HCT116 (cell line): Measurements from ENCODE around the gene RNF150.

Experiments used
- EGR1 ChIP-seq: IDR thresholded peaks from 2 replicates; pipeline ENCODE4 v1.6.1; 2012; ENCODE audit warnings: low read depth
- EZH2 ChIP-seq: fragments of 200-600 bp; sonication (generic); IDR thresholded peaks from 2 replicates; pipeline ENCODE4 v1.6.1; 2017; ENCODE audit warnings: antibody characterized with exemption, mixed run types
- EZH2phosphoT487 ChIP-seq: fragments of 200-600 bp; IDR thresholded peaks from 2 replicates; pipeline ENCODE4 v1.6.1; 2018; ENCODE audit warnings: antibody characterized with exemption, borderline replicate concordance
- POLR2A ChIP-seq: IDR thresholded peaks from 2 replicates; pipeline ENCODE4 v1.7.0; 2011; ENCODE audit warnings: borderline replicate concordance; ENCODE audit not compliant: insufficient read depth, insufficient read length; ENCODE audit errors: extremely low read depth
- POLR2AphosphoS5 ChIP-seq: IDR thresholded peaks from 2 replicates; pipeline ENCODE4 v1.6.1; 2011; ENCODE audit warnings: mild to moderate bottlenecking, low read depth, low read length, moderate library complexity
- RAD21 ChIP-seq: IDR thresholded peaks from 2 replicates; pipeline ENCODE4 v1.6.1; 2012; ENCODE audit warnings: low read depth, mild to moderate bottlenecking
- SIN3A ChIP-seq: IDR thresholded peaks from 2 replicates; pipeline ENCODE4 v1.6.1; 2012; ENCODE audit warnings: low read depth
- SRF ChIP-seq: IDR thresholded peaks from 2 replicates; pipeline ENCODE4 v1.6.1; 2012; ENCODE audit warnings: low read depth
- TCF7L2 ChIP-seq: IDR thresholded peaks from 2 replicates; pipeline ENCODE4 v1.7.0; 2011; ENCODE audit warnings: borderline replicate concordance, inconsistent platforms; ENCODE audit not compliant: insufficient read depth, insufficient read length; ENCODE audit errors: extremely low read depth
- YY1 ChIP-seq: IDR thresholded peaks from 2 replicates; pipeline ENCODE4 v1.6.1; 2011; ENCODE audit warnings: low read length, low read depth, moderate library complexity, mild to moderate bottlenecking; ENCODE audit not compliant: insufficient replicate concordance; ENCODE audit errors: extremely low read depth
- ZFX ChIP-seq: fragments of 450-650 bp; IDR thresholded peaks from 2 replicates; pipeline ENCODE4 v1.6.1; 2017
- TF ChIP-seq, protein P1 (sequence below), 3 experiments: fragments of 200-600 bp in 1 of 3; sonication (generic) in 1 of 3; IDR thresholded peaks in 2 of 3; conservative IDR thresholded peaks in 1 of 3; 2 replicates each; pipeline ENCODE4 v1.5.1; 2012 to 2017; ENCODE audit warnings: low read depth in 2 of 3, low read length in 2 of 3, antibody characterized with exemption in 1 of 3, borderline replicate concordance in 1 of 3, control low read depth in 1 of 3, mild to moderate bottlenecking in 1 of 3, mixed read lengths in 1 of 3, mixed run types in 1 of 3, moderate library complexity in 1 of 3; ENCODE audit not compliant: insufficient read depth in 1 of 3

DNA sequence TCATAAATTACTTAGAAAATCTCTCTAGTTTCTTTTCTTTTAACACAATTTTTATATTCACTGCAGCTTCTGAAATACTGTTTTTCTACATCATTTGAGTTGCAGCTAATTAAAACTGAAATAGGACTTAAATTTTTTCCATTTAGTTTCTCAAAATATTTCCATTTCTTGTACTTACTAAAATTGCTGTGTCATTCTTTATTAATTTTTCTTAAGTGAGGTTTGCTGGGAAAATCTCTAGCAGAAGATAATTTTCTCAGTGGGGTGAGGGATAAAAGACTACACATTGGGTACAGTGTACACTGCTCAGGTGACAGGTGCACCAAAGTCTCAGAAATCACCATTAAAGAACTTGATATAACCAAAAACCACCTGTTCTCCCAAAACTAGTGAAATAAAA, 57.7 kb downstream of the RNF150 start:
- TF ChIP-seq POLR2AphosphoS5: no peak
- TF ChIP-seq, protein P1, sequence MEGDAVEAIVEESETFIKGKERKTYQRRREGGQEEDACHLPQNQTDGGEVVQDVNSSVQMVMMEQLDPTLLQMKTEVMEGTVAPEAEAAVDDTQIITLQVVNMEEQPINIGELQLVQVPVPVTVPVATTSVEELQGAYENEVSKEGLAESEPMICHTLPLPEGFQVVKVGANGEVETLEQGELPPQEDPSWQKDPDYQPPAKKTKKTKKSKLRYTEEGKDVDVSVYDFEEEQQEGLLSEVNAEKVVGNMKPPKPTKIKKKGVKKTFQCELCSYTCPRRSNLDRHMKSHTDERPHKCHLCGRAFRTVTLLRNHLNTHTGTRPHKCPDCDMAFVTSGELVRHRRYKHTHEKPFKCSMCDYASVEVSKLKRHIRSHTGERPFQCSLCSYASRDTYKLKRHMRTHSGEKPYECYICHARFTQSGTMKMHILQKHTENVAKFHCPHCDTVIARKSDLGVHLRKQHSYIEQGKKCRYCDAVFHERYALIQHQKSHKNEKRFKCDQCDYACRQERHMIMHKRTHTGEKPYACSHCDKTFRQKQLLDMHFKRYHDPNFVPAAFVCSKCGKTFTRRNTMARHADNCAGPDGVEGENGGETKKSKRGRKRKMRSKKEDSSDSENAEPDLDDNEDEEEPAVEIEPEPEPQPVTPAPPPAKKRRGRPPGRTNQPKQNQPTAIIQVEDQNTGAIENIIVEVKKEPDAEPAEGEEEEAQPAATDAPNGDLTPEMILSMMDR (IDR thresholded peaks at IDR 0.05 in 2 of 3, conservative IDR thresholded peaks at IDR 0.05 in 1 of 3; ENCODE audit: borderline replicate concordance in 1 of 3, insufficient read depth in 1 of 3, low read depth in 2 of 3, low read length in 2 of 3): no peak
- TF ChIP-seq POLR2A: no peak
- TF ChIP-seq YY1: no peak
- TF ChIP-seq ZFX: no peak
- TF ChIP-seq EZH2: no peak
- no peak for TF ChIP-seq TCF7L2
- TF ChIP-seq EGR1: no peak
- TF ChIP-seq SIN3A: no peak
- TF ChIP-seq EZH2phosphoT487: no peak
- TF ChIP-seq RAD21: no peak
- no peak for TF ChIP-seq SRF
